Activated gamma-delta T cell (primary cell): Measurements from ENCODE around the gene SPRTN.

ENCODE experiments used
- DNase-seq: peaks from one replicate; lab custom pipeline; 2025; lab: John Stamatoyannopoulos, UW
- total RNA-seq, 2 donors: gene quantifications; one replicate each; lab custom pipeline; 2026; lab: John Stamatoyannopoulos, UW

Gene SPRTN, protein sequence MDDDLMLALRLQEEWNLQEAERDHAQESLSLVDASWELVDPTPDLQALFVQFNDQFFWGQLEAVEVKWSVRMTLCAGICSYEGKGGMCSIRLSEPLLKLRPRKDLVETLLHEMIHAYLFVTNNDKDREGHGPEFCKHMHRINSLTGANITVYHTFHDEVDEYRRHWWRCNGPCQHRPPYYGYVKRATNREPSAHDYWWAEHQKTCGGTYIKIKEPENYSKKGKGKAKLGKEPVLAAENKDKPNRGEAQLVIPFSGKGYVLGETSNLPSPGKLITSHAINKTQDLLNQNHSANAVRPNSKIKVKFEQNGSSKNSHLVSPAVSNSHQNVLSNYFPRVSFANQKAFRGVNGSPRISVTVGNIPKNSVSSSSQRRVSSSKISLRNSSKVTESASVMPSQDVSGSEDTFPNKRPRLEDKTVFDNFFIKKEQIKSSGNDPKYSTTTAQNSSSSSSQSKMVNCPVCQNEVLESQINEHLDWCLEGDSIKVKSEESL
- 25.9 to 27.0 reads per million in 2 donors for total RNA-seq

GRCh38 chr1:231338270-231339128, at the start of gene SPRTN:
SPRTN (plus strand) TSS chr1:231338293; CDS start chr1:231338384, 91 bp downstream.
- no peak for DNase-seq

DNA sequence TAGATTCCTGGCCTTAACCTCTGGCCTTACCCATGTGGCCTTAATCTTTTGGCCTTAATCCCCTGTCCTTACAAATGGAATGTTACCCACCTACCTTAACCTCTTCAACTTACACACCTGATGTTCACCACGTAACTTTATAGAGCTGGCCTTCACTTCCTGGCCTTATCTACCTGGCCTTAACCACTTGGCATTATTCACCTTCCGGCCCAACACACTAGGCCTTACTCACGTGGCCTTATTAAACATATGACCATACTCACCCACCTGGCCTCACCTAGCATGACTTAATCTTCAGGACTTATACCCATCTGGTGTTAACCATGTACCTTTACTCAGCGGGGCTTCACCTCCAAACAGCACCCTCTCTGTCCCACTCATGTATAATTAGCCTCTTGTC, 42.2 kb upstream of the SPRTN start:
- DNase-seq, result no peak

DNA sequence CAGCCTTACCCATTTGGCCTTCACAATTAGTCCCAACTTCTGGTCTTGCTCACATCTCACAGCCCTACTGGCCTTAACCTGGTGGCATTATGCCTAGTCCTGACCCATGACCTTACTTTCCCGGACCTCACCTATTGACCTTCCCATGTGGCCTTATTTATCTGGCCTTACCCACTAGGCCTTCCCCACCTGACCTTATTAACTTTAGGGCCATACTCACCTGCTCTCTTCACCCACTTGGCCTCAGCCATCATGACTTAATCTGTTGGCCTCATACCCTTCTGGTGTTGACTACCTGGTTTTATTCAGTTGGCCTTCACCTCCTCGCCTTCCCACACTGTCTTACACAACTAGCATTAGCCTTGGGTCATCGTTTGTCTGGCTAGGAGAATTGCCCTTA, 36.1 kb upstream of the SPRTN start:
- no peak for DNase-seq

GRCh38 chr1:231310391-231310934, 27.6 kb upstream of the SPRTN start:
- DNase-seq, result no peak

DNA sequence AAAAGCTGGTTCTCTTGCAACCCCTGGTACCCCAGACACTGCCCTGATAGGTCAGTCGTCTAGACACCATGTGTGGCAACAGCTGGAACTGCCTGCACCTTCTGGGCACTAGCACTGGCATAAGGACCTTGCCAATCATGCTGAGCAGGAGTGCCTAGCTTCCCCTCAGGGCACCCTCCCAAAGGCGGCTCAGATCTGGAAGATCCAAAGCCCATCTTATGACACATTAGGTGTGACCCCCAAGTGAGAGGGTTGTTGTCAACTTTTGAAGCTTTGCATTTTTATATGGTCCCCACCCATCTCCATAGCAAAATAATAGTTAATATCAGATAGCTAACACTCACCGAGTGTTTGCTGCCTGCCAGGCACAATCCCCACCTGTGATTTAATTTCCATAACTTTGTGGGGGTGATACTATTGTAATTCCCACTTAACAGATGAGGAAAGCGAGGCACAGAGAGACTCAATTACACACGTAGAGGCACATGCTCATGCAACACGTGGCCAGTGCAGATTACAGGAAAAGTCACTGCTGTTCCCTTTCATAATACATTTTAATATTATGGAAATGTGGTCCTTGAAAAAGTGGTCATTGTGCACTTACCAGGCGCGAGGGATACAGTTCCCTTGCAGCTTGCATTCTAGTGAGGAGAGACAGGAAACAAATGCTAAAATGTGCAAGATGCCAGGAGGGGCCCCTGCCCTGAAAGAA, 26.2 kb upstream of the SPRTN start:
- no peak for DNase-seq

- no peak for DNase-seq
These were observed 25.7 kb upstream of the SPRTN start for GRCh38 chr1:231312432-231312788.

GRCh38 chr1:231313661-231314060, 24.4 kb upstream of the SPRTN start:
- no peak for DNase-seq

GRCh38 chr1:231315887-231316286, 22.2 kb upstream of the SPRTN start:
- DNase-seq, result no peak

DNA sequence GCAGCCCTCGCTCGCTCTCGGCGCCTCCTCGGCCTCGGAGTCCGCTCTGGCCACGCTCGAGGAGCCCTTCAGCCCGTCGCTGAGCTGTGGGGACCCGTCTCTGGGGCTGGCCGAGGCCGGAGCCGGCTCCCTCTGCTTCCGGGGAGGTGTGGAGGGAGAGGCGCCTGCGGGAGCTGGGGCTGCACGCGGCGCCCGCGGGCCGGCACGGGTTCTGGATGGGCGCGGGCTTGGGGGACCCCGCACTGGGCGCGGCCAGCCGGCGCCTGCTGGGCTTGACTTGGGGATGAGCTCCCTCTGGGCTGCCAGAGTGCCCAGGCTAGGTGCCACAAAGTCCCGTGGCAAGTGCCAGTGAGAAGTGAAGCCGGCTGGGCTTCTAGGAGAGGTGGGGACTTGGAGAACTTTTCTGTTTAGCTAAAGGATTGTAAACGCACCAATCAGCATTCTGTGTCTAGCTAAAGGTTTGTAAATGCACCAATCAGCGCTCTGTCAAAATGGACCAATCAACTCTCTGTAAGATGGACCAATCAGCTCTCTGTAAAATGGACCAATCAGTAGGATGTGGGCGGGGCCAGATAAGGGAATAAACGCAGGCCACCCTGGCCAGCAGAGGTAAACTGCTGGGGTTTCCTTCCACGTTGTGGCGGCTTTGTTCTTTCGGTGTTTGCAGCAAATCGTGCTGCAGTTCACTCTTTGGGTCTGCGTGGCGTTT, 20.6 kb upstream of the SPRTN start:
- DNase-seq, result no peak

DNA sequence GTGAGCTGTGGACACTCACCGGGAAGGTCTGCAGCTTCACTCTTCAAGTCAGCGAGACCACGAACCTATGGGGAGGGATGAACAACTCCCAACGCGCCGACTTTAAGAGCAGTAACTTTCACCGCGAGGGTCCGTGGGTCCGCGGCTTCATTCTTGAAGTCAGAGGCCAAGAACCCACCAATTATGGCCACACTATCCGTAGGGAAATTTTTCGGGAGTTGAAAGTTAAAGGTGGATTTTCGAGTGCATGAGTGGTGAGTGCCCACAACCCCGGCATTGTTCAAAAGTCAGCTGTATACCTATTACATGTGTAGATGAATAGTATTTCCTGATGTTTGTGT, 20.1 kb upstream of the SPRTN start:
- DNase-seq, result no peak

- DNase-seq, result no peak
These were observed 19.5 kb upstream of the SPRTN start for GRCh38 chr1:231318568-231318967.

DNA sequence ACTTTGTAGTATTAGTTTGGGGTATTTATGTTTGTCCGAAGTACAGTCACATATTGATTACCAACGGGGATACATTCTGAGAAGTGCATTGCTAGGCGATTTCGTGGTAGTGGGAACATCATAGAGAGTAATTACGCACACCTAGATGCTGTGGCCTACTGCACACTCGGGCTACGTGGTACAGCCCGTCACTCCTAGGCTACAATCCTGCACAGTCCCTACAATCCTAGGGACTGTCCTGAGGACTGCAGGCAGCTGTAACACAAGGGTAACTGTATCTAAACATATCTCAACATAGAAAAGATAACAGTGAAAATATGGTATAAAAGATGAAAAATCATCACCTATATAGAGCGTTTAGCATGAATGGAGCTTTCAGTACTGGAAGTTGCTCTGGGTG, 19.0 kb upstream of the SPRTN start:
- DNase-seq, result no peak

DNA sequence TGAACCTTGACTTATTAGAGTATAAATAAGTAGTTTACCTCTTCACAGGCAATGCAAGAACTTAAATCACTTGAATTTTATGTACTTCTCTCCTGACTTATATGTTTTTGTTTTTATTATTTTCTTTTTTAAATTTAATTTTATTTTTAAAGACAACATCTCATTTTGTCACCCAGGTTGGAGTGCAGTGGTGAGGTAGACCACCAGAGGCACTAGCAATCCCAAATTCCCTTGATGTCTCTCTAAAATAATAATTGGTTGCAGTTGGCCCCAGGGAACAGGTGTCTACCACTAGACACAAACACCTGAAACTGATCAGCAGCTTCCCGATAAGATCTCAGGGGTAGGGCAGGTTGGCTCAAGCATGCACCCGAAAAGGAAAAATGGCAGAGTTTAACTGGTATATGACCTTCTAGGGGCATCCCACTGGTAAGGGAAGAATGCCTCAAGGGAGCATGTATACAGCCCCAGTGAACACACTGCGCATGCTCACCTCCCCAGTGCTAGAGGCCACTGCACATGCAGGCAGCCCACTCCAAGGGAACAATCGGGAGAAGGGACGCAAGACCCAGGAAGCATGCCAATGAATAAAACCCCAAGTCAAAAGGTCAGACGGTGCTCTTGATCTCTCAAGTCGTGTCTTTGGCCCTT, 15.1 kb upstream of the SPRTN start:
- DNase-seq, result no peak

DNA sequence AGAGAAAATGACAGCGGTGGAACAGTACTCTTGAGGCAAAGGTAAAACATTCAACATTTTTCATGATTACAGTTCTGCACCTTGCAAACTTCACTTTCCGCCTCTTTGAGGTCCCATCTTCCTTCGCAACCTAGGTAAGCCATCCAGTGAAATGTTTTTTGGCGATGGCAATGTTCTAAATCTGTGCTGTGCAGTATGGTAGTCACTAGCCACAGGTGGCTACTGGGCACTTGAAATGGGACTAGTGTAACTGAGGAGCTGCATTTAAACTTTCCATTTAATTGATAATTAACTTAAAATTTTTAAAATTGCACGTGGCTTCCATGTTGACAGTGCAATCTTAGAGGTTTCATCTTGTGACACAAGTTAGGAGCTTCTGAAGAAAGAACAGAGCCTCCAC, 13.4 kb upstream of the SPRTN start:
- DNase-seq, result no peak

DNA sequence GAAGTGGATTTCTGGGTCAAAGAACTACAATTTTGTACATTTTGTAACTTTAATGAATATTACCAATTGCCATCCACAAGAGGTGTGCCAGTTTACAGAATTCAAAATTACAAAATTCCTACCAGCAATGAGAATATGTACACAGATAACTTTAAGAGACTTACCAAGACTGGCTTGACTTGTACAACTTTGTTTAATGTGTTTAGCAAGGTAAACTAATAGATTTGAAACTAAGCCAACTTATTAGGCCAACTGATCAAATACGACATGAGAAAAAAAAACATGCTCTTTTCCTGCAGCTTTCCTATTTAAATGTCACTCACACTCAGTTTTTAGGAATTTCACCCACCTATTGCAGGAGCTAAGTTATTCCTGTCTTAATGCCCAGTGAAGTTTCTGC, 11.8 kb upstream of the SPRTN start:
- no peak for DNase-seq

- DNase-seq, result no peak
These were observed 10.5 kb upstream of the SPRTN start for GRCh38 chr1:231327617-231328016.

DNA sequence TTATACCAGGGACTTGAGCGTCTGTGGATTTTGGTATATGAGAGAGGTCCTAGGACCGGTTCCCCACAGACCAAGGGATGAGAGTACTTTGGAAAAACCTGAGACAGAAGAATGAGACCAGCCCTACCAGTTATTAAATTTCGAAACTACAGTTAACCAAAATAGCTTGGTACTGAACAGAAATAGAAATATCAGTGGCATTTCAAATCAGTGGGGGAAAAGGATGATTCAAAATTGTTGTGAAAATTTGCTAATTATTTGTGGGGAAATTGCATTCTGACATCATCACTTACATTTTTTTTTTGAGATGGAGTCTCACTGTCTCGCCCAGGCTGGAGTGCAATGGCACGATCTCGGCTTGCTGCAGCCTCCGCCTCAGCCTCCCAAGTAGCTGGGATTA, 8.6 kb upstream of the SPRTN start:
- no peak for DNase-seq

DNA sequence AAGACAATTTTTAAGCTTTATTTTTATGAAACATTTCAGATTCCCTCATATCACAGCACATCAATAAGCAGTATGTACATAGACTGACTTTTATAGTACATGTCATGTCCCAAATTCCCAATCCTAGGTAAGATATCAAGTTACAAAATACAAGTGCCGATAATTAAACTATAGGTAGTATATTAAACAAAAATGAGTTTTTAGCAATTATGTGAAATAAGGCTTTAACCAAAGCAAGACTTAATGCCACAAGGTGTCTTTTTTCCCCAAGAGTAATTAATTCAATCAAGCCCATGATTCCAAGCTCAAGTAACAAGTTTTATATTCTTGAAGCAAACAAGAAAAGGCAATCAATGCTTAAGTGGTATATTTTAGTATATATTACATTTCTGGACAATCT, 5.3 kb upstream of the SPRTN start:
- DNase-seq, result no peak

- no peak for DNase-seq
These were observed 3.9 kb upstream of the SPRTN start for GRCh38 chr1:231334079-231334666.

- no peak for DNase-seq
These were observed 3.1 kb upstream of the SPRTN start for GRCh38 chr1:231334952-231335351.
